HUES6 (cell line): Measurements from ENCODE around the gene OPRM1.

Experiments
- H3K27ac ChIP-seq: 2 replicates; pipeline ENCODE4 v1.7.0; 2013; ENCODE audit warnings: low read depth, mild to moderate bottlenecking, low read length, inconsistent platforms
- H3K27me3 ChIP-seq: 2 replicates; pipeline ENCODE4 v1.6.1; 2013; ENCODE audit warnings: low read length; ENCODE audit not compliant: control insufficient read depth, insufficient read depth
- H3K36me3 ChIP-seq: 2 replicates; pipeline ENCODE4 v1.6.1; 2013; ENCODE audit warnings: low read length; ENCODE audit not compliant: control insufficient read depth, insufficient read depth
- H3K4me1 ChIP-seq: 2 replicates; pipeline ENCODE4 v1.6.1; 2013; ENCODE audit warnings: low read length; ENCODE audit not compliant: control insufficient read depth, insufficient read depth
- H3K4me3 ChIP-seq: 2 replicates; pipeline ENCODE4 v1.5.1; 2013; ENCODE audit warnings: low read depth, low read length
- H3K9ac ChIP-seq: one replicate; pipeline ENCODE4 v1.6.1; 2013; ENCODE audit warnings: mild to moderate bottlenecking, low read length
- H3K9me3 ChIP-seq: 2 replicates; pipeline ENCODE4 v1.6.1; 2013; ENCODE audit warnings: low read depth, low read length; ENCODE audit not compliant: control insufficient read depth, insufficient read depth

Gene OPRM1

DNA sequence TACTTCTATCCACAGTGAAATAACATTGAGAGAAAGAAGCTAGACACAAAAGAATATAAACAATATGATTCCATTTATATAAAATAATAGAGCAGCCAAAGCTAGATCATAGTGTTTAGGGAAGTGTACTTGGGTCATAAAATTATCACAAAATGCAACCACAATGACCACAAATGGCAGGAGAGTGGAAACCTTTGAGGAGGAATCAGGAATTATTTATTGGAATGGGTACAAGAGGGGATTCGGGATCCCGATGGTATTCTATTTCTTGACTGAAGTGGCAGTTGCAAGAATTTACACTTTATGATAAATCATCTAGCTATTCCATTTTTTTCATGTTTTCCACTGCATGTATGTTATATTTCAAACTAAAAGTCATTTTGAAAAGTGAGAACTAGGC lies 241.5 kb downstream of the OPRM1 start:
- peaks cover 3% of the 10 kb centered on the region for H3K9me3 ChIP-seq
- H3K4me1 ChIP-seq: no peaks in the 10 kb centered on the region
- no peaks in the 10 kb centered on the region for H3K36me3 ChIP-seq
- no peak overlapping the region for H3K9ac ChIP-seq
- H3K27ac ChIP-seq: no peak overlapping the region
- H3K27me3 ChIP-seq: no peaks in the 10 kb centered on the region
- no peak overlapping the region for H3K4me3 ChIP-seq

DNA sequence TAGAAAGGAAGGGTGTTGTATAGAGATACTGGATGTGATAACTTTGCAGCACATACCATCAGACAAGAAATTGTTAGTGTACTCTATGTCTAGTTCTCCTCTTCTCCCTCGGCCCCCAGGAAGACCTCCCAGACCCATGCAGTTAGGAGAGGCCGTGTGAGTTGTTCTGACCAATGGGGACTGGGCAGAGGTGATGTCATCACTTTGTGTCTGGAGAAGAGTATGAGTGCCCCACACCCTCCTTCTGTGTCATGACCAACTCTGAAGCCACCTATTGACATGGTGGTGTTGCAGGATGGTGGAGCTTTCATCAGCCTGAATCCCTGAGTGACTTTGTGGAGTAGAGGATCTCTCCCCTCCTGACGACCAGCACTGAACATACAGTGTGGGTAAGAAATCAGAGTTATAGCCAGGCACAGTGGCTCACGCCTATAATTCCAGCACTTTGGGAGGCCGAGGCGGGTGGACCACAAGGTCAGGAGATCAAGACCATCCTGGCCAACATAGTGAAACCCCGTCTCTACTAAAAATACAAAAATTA lies 245.3 kb downstream of the OPRM1 start:
- peaks cover 3% of the 10 kb centered on the region for H3K9me3 ChIP-seq
- H3K27ac ChIP-seq: no peak overlapping the region
- H3K36me3 ChIP-seq: no peaks in the 10 kb centered on the region
- no peaks in the 10 kb centered on the region for H3K4me1 ChIP-seq
- H3K9ac ChIP-seq: no peak overlapping the region
- no peaks in the 10 kb centered on the region for H3K27me3 ChIP-seq
- H3K4me3 ChIP-seq: no peak overlapping the region

GRCh38 chr6:154285826-154286225 lies 246.8 kb downstream of the OPRM1 start:
- Histone ChIP-seq H3K9ac (no peak overlapping the region), H3K27me3 (no peaks in the 10 kb centered on the region), H3K4me3 (no peak overlapping the region), H3K9me3 (peaks cover 5% of the 10 kb centered on the region), H3K36me3 (no peaks in the 10 kb centered on the region), H3K27ac (no peak overlapping the region), H3K4me1 (no peaks in the 10 kb centered on the region)

DNA sequence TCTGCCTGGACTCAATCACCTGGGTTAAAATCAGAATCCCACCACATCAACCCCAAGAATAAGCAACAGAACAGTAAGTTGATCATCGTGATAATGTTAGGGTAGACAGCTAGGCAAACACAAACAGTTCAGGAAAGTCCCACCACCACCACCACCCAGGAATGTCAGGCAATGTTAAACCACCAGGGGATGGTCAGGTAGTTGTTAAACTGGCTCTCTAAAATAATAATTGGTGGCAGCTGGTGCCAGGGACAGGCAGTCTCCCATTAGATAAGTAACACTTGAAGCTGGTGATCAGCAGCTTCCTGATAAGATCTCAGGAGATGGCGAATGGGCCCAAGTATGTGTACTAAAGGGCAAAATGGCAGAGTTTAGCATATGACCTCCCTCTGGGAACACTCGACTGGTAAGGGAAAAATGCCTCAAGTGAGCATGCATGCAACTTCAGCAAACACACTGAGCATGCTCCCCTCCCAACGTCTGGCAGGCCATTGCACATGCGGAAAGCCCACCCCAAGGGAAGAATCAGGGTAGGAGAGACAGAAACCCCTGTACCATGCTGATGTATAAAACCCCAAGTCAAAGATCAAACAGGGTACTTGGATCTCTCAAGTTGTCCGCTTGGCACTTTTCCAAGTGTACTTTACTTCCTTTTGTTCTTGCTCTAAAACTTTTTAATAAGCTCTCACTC lies 250.9 kb downstream of the OPRM1 start:
- Histone ChIP-seq H3K27ac (no peak overlapping the region), H3K4me3 (no peak overlapping the region), H3K9me3 (0 out of 2 replicates have a peak, but pooled peaks cover 2% of the 10 kb centered on the region), H3K4me1 (no peaks in the 10 kb centered on the region), H3K27me3 (no peaks in the 10 kb centered on the region), H3K9ac (no peak overlapping the region), H3K36me3 (no peaks in the 10 kb centered on the region)

- H3K27ac ChIP-seq: no peak overlapping the region
- H3K36me3 ChIP-seq: no peaks in the 10 kb centered on the region
- H3K9ac ChIP-seq: no peak overlapping the region
- H3K4me3 ChIP-seq: no peak overlapping the region
- H3K9me3 ChIP-seq: 0 out of 2 replicates have a peak, but pooled peaks cover 2% of the 10 kb centered on the region
- H3K27me3 ChIP-seq: no peaks in the 10 kb centered on the region
- no peaks in the 10 kb centered on the region for H3K4me1 ChIP-seq
Observed at GRCh38 chr6:154292066-154292465, 253.0 kb downstream of the OPRM1 start.

DNA sequence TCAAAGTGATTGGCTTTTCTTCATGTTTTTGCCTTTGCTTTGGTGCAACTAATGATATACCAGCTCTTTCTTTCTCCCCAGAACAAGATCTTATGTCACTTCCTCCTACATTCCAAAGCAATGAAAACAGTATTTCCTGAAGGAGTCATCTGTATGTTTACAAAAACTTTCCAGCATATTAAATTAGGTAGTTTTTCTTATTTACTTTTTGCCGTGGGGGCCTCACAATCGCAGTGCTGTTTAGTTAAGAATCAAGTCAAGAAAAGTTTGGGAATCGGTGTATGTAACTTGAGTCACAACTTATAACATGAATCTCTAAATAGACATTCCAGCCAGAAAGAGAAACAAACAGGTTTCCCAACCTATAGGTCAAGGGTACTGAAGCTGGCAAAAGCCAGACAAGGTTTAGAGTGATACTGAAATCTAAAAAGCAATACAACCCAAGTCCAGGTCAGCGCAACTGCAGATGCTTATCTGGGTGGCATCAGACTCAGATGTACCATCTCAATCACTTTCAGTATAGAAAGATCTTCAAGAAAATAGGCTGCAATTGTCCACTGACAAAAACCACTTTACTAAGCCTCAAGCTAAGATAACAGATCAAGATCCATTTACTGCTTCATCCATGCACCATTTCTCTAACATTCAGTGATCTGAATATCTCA lies 253.9 kb downstream of the OPRM1 start:
- Histone ChIP-seq H3K9ac (no peak overlapping the region), H3K4me1 (no peaks in the 10 kb centered on the region), H3K4me3 (no peak overlapping the region), H3K9me3 (0 out of 2 replicates have a peak, but pooled peaks cover 2% of the 10 kb centered on the region), H3K27me3 (no peaks in the 10 kb centered on the region), H3K27ac (no peak overlapping the region), H3K36me3 (no peaks in the 10 kb centered on the region)

DNA sequence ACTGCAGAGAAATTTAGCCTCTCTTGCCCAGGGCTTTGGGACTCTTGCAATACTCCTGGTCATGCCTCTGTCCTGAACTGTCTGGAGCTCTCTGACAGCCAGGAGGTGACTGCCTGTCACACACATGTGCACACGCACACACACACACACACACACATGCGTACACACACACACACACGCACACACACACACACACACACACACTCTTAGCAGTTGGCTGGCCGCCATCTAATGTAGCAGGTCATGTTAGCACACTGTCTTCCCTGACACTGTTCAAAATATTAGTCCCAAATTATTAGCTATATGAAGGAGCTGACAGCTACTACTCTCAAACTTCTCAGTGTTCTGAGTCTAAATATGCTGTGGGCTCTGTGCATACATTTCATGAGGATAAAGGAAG lies 256.7 kb downstream of the OPRM1 start:
- H3K27ac ChIP-seq: no peak overlapping the region
- H3K9me3 ChIP-seq: no peaks in the 10 kb centered on the region
- no peaks in the 10 kb centered on the region for H3K36me3 ChIP-seq
- H3K27me3 ChIP-seq: no peaks in the 10 kb centered on the region
- no peaks in the 10 kb centered on the region for H3K4me1 ChIP-seq
- no peak overlapping the region for H3K9ac ChIP-seq
- no peak overlapping the region for H3K4me3 ChIP-seq
